ENCODE results near the gene MEIS3. TPM values are rescaled to one million over a fixed set of nuclear protein-coding genes. Genes with fewer than 3 reads are reported as not detected.

MEIS3 gene
- total RNA-seq, 4 donors from 2014 or later, result 3.8 to 10.5 (median 6.0) TPM

GRCh38 chr19:47428177-47428894 is 9.0 kb upstream of the MEIS3 start:
- no peak for TF ChIP-seq CTCF (IDR thresholded peaks at IDR 0.05; ENCODE audit: low read depth)

GRCh38 chr19:47427241-47428176 is 8.2 kb upstream of the MEIS3 start:
- TF ChIP-seq CTCF (IDR thresholded peaks at IDR 0.05; ENCODE audit: low read depth), result no peak

GRCh38 chr19:47423203-47423882 is 4.0 kb upstream of the MEIS3 start:
- no peak for TF ChIP-seq CTCF (IDR thresholded peaks at IDR 0.05; ENCODE audit: low read depth)

GRCh38 chr19:47422417-47423163 is 3.3 kb upstream of the MEIS3 start:
- TF ChIP-seq CTCF (IDR thresholded peaks at IDR 0.05; ENCODE audit: low read depth), result no peak

GRCh38 chr19:47421844-47422395 is 2.6 kb upstream of the MEIS3 start:
- no peak for TF ChIP-seq CTCF (IDR thresholded peaks at IDR 0.05; ENCODE audit: low read depth)

- TF ChIP-seq CTCF (IDR thresholded peaks at IDR 0.05; ENCODE audit: low read depth), result no peak
Measured at GRCh38 chr19:47421244-47421786, 2.0 kb upstream of the MEIS3 start.

Data from subcutaneous adipose tissue (tissue), 4 donors.